Activated CD4-positive, alpha-beta T cell treated with anti-CD3 and anti-CD28 coated beads, Interleukin-2, amount 50 U/mL, for 16 hours (primary cell): ENCODE measurements around the gene STX1B.
"Not testable (repeated sequence)": the region's sequence is repeated elsewhere in the genome, so short reads cannot be mapped to it uniquely, and the experiment has no call there.

Experiments used
- DNase-seq: peaks from one replicate; pipeline ENCODE4 v3.0.0-alpha.2; 2020

STX1B gene

GRCh38 chr16:30949650-30950515 is 60.6 kb downstream of the STX1B start:
- peak; percentile 57 for DNase-seq

- DNase-seq: peak; percentile 46
Measured at GRCh38 chr16:30948667-30949649, 61.5 kb downstream of the STX1B start, which contains the start of gene ORAI3. Gene ORAI3, plus strand, starts transcription at chr16:30949068. Its CDS starts 222 bp downstream, at chr16:30949290.

GRCh38 chr16:30947859-30948666 is 62.4 kb downstream of the STX1B start:
- no peak for DNase-seq

GRCh38 chr16:30947541-30947858 is 62.9 kb downstream of the STX1B start:
- no peak for DNase-seq

GRCh38 chr16:30946671-30947540 is 63.5 kb downstream of the STX1B start:
- DNase-seq: no peak

- no peak for DNase-seq
Measured at GRCh38 chr16:30944352-30944751, 66.1 kb downstream of the STX1B start.

- no peak for DNase-seq
Measured at GRCh38 chr16:30942426-30942806, 68.0 kb downstream of the STX1B start.

- peak; percentile 81 for DNase-seq
Measured at GRCh38 chr16:30941600-30942425, 68.6 kb downstream of the STX1B start.

GRCh38 chr16:30939571-30939970 is 70.9 kb downstream of the STX1B start:
- not testable (repeated sequence) for DNase-seq
